Measurements from ENCODE around the gene YTHDC2. TPM values are rescaled to one million over a fixed set of nuclear protein-coding genes. Genes with fewer than 3 reads are reported as not detected.
A peak's percentile ranks its signal among the peaks of the same experiment; 100 is the strongest.

YTHDC2 gene
- total RNA-seq, 1 donor from 2014 or later: 23.1 TPM

- H3K4me1 Mint-ChIP-seq (ENCODE audit: low read depth): peaks cover 28% of the 10 kb centered on the region
- H3K27me3 Mint-ChIP-seq (ENCODE audit: low read depth): no peaks in the 10 kb centered on the region
- intact Hi-C loops (cut with micrococcal nuclease): loop anchor here (2.0 kb wide), 1 partner anchor 16 kb away; no protein-coding TSS in a partner anchor
- H3K36me3 Mint-ChIP-seq (ENCODE audit: low read depth): peaks cover 44% of the 10 kb centered on the region
- no peak for DNase-seq (ENCODE audit: low spot score)
- no peaks in the 10 kb centered on the region for H3K9me3 Mint-ChIP-seq
- peak overlapping the region; percentile 17 for H3K4me3 Mint-ChIP-seq (ENCODE audit: low read depth)
- H3K27ac Mint-ChIP-seq: peak overlapping the region; percentile 33
Measured at GRCh38 chr5:113524927-113525326, 11.4 kb downstream of the YTHDC2 start.

- no peak overlapping the region for H3K27ac Mint-ChIP-seq
- H3K4me3 Mint-ChIP-seq (ENCODE audit: low read depth): no peak overlapping the region
- DNase-seq (ENCODE audit: low spot score): no peak
- peaks cover 45% of the 10 kb centered on the region for H3K36me3 Mint-ChIP-seq (ENCODE audit: low read depth)
- H3K9me3 Mint-ChIP-seq: peaks cover 14% of the 10 kb centered on the region
- peaks cover 18% of the 10 kb centered on the region for H3K4me1 Mint-ChIP-seq (ENCODE audit: low read depth)
- intact Hi-C loops (cut with micrococcal nuclease): no loop called here
- H3K27me3 Mint-ChIP-seq (ENCODE audit: low read depth): no peaks in the 10 kb centered on the region
Measured at GRCh38 chr5:113526421-113526820, 12.9 kb downstream of the YTHDC2 start.

- H3K4me1 Mint-ChIP-seq (ENCODE audit: low read depth): peaks cover 18% of the 10 kb centered on the region
- intact Hi-C loops (cut with micrococcal nuclease): no loop called here
- peaks cover 22% of the 10 kb centered on the region for H3K9me3 Mint-ChIP-seq
- no peak overlapping the region for H3K27ac Mint-ChIP-seq
- H3K36me3 Mint-ChIP-seq (ENCODE audit: low read depth): peaks cover 50% of the 10 kb centered on the region
- H3K27me3 Mint-ChIP-seq (ENCODE audit: low read depth): no peaks in the 10 kb centered on the region
- DNase-seq (ENCODE audit: low spot score): no peak
- H3K4me3 Mint-ChIP-seq (ENCODE audit: low read depth): no peak overlapping the region
Measured at GRCh38 chr5:113527746-113528145, 14.3 kb downstream of the YTHDC2 start.

GRCh38 chr5:113531481-113532159 lies 18.1 kb downstream of the YTHDC2 start:
- Mint-ChIP-seq H3K27me3 (ENCODE audit: low read depth) (no peaks in the 10 kb centered on the region), H3K36me3 (ENCODE audit: low read depth) (peaks cover 69% of the 10 kb centered on the region), H3K4me1 (ENCODE audit: low read depth) (no peaks in the 10 kb centered on the region), H3K9me3 (peaks cover 22% of the 10 kb centered on the region), H3K27ac (no peak overlapping the region), H3K4me3 (ENCODE audit: low read depth) (no peak overlapping the region)
- intact Hi-C loops (cut with micrococcal nuclease): no loop called here
- no peak for DNase-seq (ENCODE audit: low spot score)

- no peak overlapping the region for H3K4me3 Mint-ChIP-seq (ENCODE audit: low read depth)
- intact Hi-C loops (cut with micrococcal nuclease): no loop called here
- DNase-seq (ENCODE audit: low spot score): no peak
- H3K27ac Mint-ChIP-seq: no peak overlapping the region
- no peaks in the 10 kb centered on the region for H3K27me3 Mint-ChIP-seq (ENCODE audit: low read depth)
- H3K36me3 Mint-ChIP-seq (ENCODE audit: low read depth): peaks cover 53% of the 10 kb centered on the region
- no peaks in the 10 kb centered on the region for H3K9me3 Mint-ChIP-seq
- peaks cover 2% of the 10 kb centered on the region for H3K4me1 Mint-ChIP-seq (ENCODE audit: low read depth)
Measured at GRCh38 chr5:113538313-113538712, 24.8 kb downstream of the YTHDC2 start.

- DNase-seq (ENCODE audit: low spot score): no peak
- Mint-ChIP-seq H3K27ac (no peak overlapping the region), H3K4me3 (ENCODE audit: low read depth) (no peak overlapping the region), H3K9me3 (no peaks in the 10 kb centered on the region), H3K4me1 (ENCODE audit: low read depth) (peaks cover 19% of the 10 kb centered on the region), H3K36me3 (ENCODE audit: low read depth) (peaks cover 70% of the 10 kb centered on the region), H3K27me3 (ENCODE audit: low read depth) (no peaks in the 10 kb centered on the region)
- intact Hi-C loops (cut with micrococcal nuclease): no loop called here
Measured at GRCh38 chr5:113546703-113547183, 33.2 kb downstream of the YTHDC2 start.

- Mint-ChIP-seq H3K36me3 (ENCODE audit: low read depth) (peaks cover 76% of the 10 kb centered on the region), H3K27ac (no peak overlapping the region), H3K4me3 (ENCODE audit: low read depth) (no peak overlapping the region), H3K27me3 (ENCODE audit: low read depth) (no peaks in the 10 kb centered on the region), H3K9me3 (no peaks in the 10 kb centered on the region), H3K4me1 (ENCODE audit: low read depth) (peaks cover 19% of the 10 kb centered on the region)
- DNase-seq (ENCODE audit: low spot score): no peak
- intact Hi-C loops (cut with micrococcal nuclease): no loop called here
Measured at GRCh38 chr5:113548396-113548795, 34.9 kb downstream of the YTHDC2 start.

- H3K27me3 Mint-ChIP-seq (ENCODE audit: low read depth): no peaks in the 10 kb centered on the region
- H3K9me3 Mint-ChIP-seq: no peaks in the 10 kb centered on the region
- no peak overlapping the region for H3K4me3 Mint-ChIP-seq (ENCODE audit: low read depth)
- H3K4me1 Mint-ChIP-seq (ENCODE audit: low read depth): peaks cover 8% of the 10 kb centered on the region
- H3K27ac Mint-ChIP-seq: no peak overlapping the region
- intact Hi-C loops (cut with micrococcal nuclease): no loop called here
- H3K36me3 Mint-ChIP-seq (ENCODE audit: low read depth): peaks cover 67% of the 10 kb centered on the region
- no peak for DNase-seq (ENCODE audit: low spot score)
Measured at GRCh38 chr5:113552137-113552536, 38.6 kb downstream of the YTHDC2 start.

GRCh38 chr5:113552620-113553019 lies 39.1 kb downstream of the YTHDC2 start:
- Mint-ChIP-seq H3K4me3 (ENCODE audit: low read depth) (no peak overlapping the region), H3K36me3 (ENCODE audit: low read depth) (peaks cover 65% of the 10 kb centered on the region), H3K27me3 (ENCODE audit: low read depth) (no peaks in the 10 kb centered on the region), H3K27ac (no peak overlapping the region), H3K4me1 (ENCODE audit: low read depth) (peaks cover 5% of the 10 kb centered on the region), H3K9me3 (no peaks in the 10 kb centered on the region)
- DNase-seq (ENCODE audit: low spot score): no peak
- intact Hi-C loops (cut with micrococcal nuclease): no loop called here

- intact Hi-C loops (cut with micrococcal nuclease): no loop called here
- H3K27ac Mint-ChIP-seq: no peak overlapping the region
- no peaks in the 10 kb centered on the region for H3K9me3 Mint-ChIP-seq
- H3K27me3 Mint-ChIP-seq (ENCODE audit: low read depth): no peaks in the 10 kb centered on the region
- DNase-seq (ENCODE audit: low spot score): no peak
- H3K36me3 Mint-ChIP-seq (ENCODE audit: low read depth): peaks cover 59% of the 10 kb centered on the region
- H3K4me1 Mint-ChIP-seq (ENCODE audit: low read depth): no peaks in the 10 kb centered on the region
- no peak overlapping the region for H3K4me3 Mint-ChIP-seq (ENCODE audit: low read depth)
Measured at GRCh38 chr5:113562828-113563400, 49.4 kb downstream of the YTHDC2 start.

GRCh38 chr5:113569396-113569795 lies 55.9 kb downstream of the YTHDC2 start:
- Mint-ChIP-seq H3K27ac (no peak overlapping the region), H3K4me1 (ENCODE audit: low read depth) (no peaks in the 10 kb centered on the region), H3K9me3 (no peaks in the 10 kb centered on the region), H3K4me3 (ENCODE audit: low read depth) (no peak overlapping the region), H3K36me3 (ENCODE audit: low read depth) (peaks cover 74% of the 10 kb centered on the region), H3K27me3 (ENCODE audit: low read depth) (no peaks in the 10 kb centered on the region)
- intact Hi-C loops (cut with micrococcal nuclease): no loop called here
- DNase-seq (ENCODE audit: low spot score): no peak

- Mint-ChIP-seq H3K9me3 (no peaks in the 10 kb centered on the region), H3K27me3 (ENCODE audit: low read depth) (no peaks in the 10 kb centered on the region), H3K27ac (no peak overlapping the region), H3K36me3 (ENCODE audit: low read depth) (peaks cover 67% of the 10 kb centered on the region), H3K4me1 (ENCODE audit: low read depth) (peaks cover 5% of the 10 kb centered on the region), H3K4me3 (ENCODE audit: low read depth) (no peak overlapping the region)
- no peak for DNase-seq (ENCODE audit: low spot score)
- intact Hi-C loops (cut with micrococcal nuclease): no loop called here
Measured at GRCh38 chr5:113572716-113573115, 59.2 kb downstream of the YTHDC2 start.

GRCh38 chr5:113574417-113574816 lies 60.9 kb downstream of the YTHDC2 start:
- DNase-seq (ENCODE audit: low spot score): no peak
- Mint-ChIP-seq H3K27ac (no peak overlapping the region), H3K36me3 (ENCODE audit: low read depth) (peaks cover 58% of the 10 kb centered on the region), H3K27me3 (ENCODE audit: low read depth) (no peaks in the 10 kb centered on the region), H3K9me3 (no peaks in the 10 kb centered on the region), H3K4me1 (ENCODE audit: low read depth) (peaks cover 5% of the 10 kb centered on the region), H3K4me3 (ENCODE audit: low read depth) (no peak overlapping the region)
- intact Hi-C loops (cut with micrococcal nuclease): no loop called here
